Nephron (organoid): Measurements from ENCODE around the gene PLA2G2A.

Source experiments
- H3K27ac Mint-ChIP-seq, 3 experiments: 2 replicates each; pipeline ENCODE4 v1.8.0; 2020; ENCODE audit warnings: mixed read lengths in 3 of 3, mild to moderate bottlenecking in 2 of 3, moderate library complexity in 1 of 3
- H3K27me3 Mint-ChIP-seq: 2 replicates; pipeline ENCODE4 v1.8.0; 2021; ENCODE audit warnings: low read depth, mild to moderate bottlenecking, moderate library complexity, mixed read lengths
- H3K36me3 Mint-ChIP-seq: 2 replicates; pipeline ENCODE4 v1.8.0; 2020; ENCODE audit warnings: low read depth, mixed read lengths
- H3K4me1 Mint-ChIP-seq: 2 replicates; pipeline ENCODE4 v1.8.0; 2020; ENCODE audit warnings: mixed read lengths
- H3K4me3 Mint-ChIP-seq, 3 experiments: 2 replicates each; pipeline ENCODE4 v1.8.0; 2020; ENCODE audit warnings: mild to moderate bottlenecking in 3 of 3, mixed read lengths in 3 of 3, moderate library complexity in 2 of 3
- H3K9me3 Mint-ChIP-seq: 2 replicates; pipeline ENCODE4 v1.8.0; 2020; ENCODE audit warnings: mixed read lengths
- CTCF ChIP-seq, 3 experiments: fragments of 200-600 bp; sonication (generic); IDR thresholded peaks; one replicate each; pipeline ENCODE4 v1.5.0; 2021; ENCODE audit warnings: antibody characterized with exemption in 3 of 3; ENCODE audit not compliant: unreplicated experiment in 3 of 3

The PLA2G2A gene

GRCh38 chr1:19967808-19968207, 11.6 kb downstream of the PLA2G2A start:
- Mint-ChIP-seq H3K27me3 (peaks cover 6% of the 10 kb centered on the region), H3K4me3 (no peak overlapping the region), H3K4me1 (peaks cover 12% of the 10 kb centered on the region), H3K9me3 (peaks cover 9% of the 10 kb centered on the region), H3K27ac (peak overlapping the region in 1 of 3 experiments; percentile 50), H3K36me3 (no peaks in the 10 kb centered on the region)
- no peak for TF ChIP-seq CTCF (IDR thresholded peaks at IDR 0.05; ENCODE audit: unreplicated experiment in 3 of 3)

- Mint-ChIP-seq H3K4me1 (peaks cover 12% of the 10 kb centered on the region), H3K36me3 (no peaks in the 10 kb centered on the region), H3K9me3 (peaks cover 6% of the 10 kb centered on the region), H3K27ac (no peak overlapping the region), H3K4me3 (no peak overlapping the region), H3K27me3 (peaks cover 21% of the 10 kb centered on the region)
- TF ChIP-seq CTCF (IDR thresholded peaks at IDR 0.05; ENCODE audit: unreplicated experiment in 3 of 3) = no peak
Observed at GRCh38 chr1:19964542-19964941, 14.9 kb downstream of the PLA2G2A start.

- Mint-ChIP-seq H3K36me3 (no peaks in the 10 kb centered on the region), H3K9me3 (peaks cover 6% of the 10 kb centered on the region), H3K27me3 (peaks cover 25% of the 10 kb centered on the region), H3K4me3 (no peak overlapping the region), H3K27ac (no peak overlapping the region), H3K4me1 (peaks cover 12% of the 10 kb centered on the region)
- no peak for TF ChIP-seq CTCF (IDR thresholded peaks at IDR 0.05; ENCODE audit: unreplicated experiment in 3 of 3)
Observed at GRCh38 chr1:19963636-19964035, 15.8 kb downstream of the PLA2G2A start.

DNA sequence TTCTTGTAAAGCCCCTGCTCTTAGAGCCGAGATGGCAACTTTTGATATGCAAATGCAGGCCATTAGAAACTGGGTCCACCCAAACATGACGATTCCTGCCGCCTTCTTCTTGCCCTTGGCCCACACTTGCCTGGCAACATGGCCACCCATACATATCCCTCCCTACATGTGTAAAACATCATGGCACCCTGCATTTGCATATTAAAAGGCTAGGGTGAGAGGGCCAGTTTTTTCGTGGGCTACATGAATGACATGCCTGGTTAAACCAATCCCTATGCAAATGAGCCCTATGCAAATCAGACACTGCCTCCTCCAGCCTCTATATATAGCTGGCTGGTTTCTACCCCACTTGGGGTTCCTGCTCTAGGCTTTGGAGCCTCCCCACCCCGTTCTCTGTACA, 18.8 kb downstream of the PLA2G2A start:
- Mint-ChIP-seq H3K27ac (no peak overlapping the region), H3K27me3 (peaks cover 27% of the 10 kb centered on the region), H3K36me3 (no peaks in the 10 kb centered on the region), H3K4me1 (no peaks in the 10 kb centered on the region), H3K9me3 (peaks cover 6% of the 10 kb centered on the region), H3K4me3 (no peak overlapping the region)
- no peak for TF ChIP-seq CTCF (IDR thresholded peaks at IDR 0.05; ENCODE audit: unreplicated experiment in 3 of 3)

GRCh38 chr1:19957779-19958178, 21.6 kb downstream of the PLA2G2A start:
- Mint-ChIP-seq H3K9me3 (peaks cover 13% of the 10 kb centered on the region), H3K27me3 (peaks cover 41% of the 10 kb centered on the region), H3K36me3 (no peaks in the 10 kb centered on the region), H3K27ac (no peak overlapping the region), H3K4me1 (no peaks in the 10 kb centered on the region), H3K4me3 (no peak overlapping the region)
- no peak for TF ChIP-seq CTCF (IDR thresholded peaks at IDR 0.05; ENCODE audit: unreplicated experiment in 3 of 3)

GRCh38 chr1:19955534-19956170, 23.8 kb downstream of the PLA2G2A start:
- Mint-ChIP-seq H3K27ac (no peak overlapping the region), H3K4me3 (no peak overlapping the region), H3K9me3 (peaks cover 13% of the 10 kb centered on the region), H3K4me1 (no peaks in the 10 kb centered on the region), H3K36me3 (no peaks in the 10 kb centered on the region), H3K27me3 (peaks cover 38% of the 10 kb centered on the region)
- no peak for TF ChIP-seq CTCF (IDR thresholded peaks at IDR 0.05; ENCODE audit: unreplicated experiment in 3 of 3)
